H1 (cell line): ENCODE measurements around the gene DDX41. TPM values are rescaled to one million over a fixed set of nuclear protein-coding genes. Genes with fewer than 3 reads are reported as not detected.
A peak's percentile ranks its signal among the peaks of the same experiment; 100 is the strongest.

ENCODE experiments used
- CTCF ChIA-PET: fragments of 300-600 bp; sonication (Branson Sonifier 250); formaldehyde crosslinking; loops from one replicate; lab custom pipeline; 2021; ENCODE audit not compliant: partially characterized antibody; lab: Charles Lee
- POLR2A ChIA-PET: fragments of 300-600 bp; sonication (Branson Sonifier 250); formaldehyde crosslinking; loops from one replicate; lab custom pipeline; 2021; ENCODE audit warnings: inconsistent platforms; ENCODE audit not compliant: partially characterized antibody; lab: Charles Lee
- DNase-seq, 2 experiments: peaks; one replicate each; pipeline versions ENCODE4 v3.0.0 to v3.0.0-alpha.2; 2010 to 2022; ENCODE audit warnings: low spot score in 2 of 2, low read depth in 1 of 2, mixed read lengths in 1 of 2
- FAIRE-seq: peaks from 2 replicates; lab custom pipeline; 2011; peaks lifted over from hg19 to GRCh38; lab: Jason Lieb, UNC
- H2AFZ ChIP-seq: 2 replicates; pipeline ENCODE4 v1.8.1; 2012; ENCODE audit warnings: low read length, inconsistent platforms
- H2AK5ac ChIP-seq: 2 replicates; pipeline ENCODE4 v1.6.1; 2013; ENCODE audit warnings: low read depth, low read length
- H2BK120ac ChIP-seq: replicated peaks from 2 replicates; pipeline ENCODE3; 2013; ENCODE audit warnings: low read depth, low read length, inconsistent platforms
- H2BK12ac ChIP-seq: 2 replicates; pipeline ENCODE4 v1.6.1; 2013; ENCODE audit warnings: low read depth, low read length
- H2BK15ac ChIP-seq: 2 replicates; pipeline ENCODE4 v1.6.1; 2013; ENCODE audit warnings: low read length
- H2BK20ac ChIP-seq: 2 replicates; pipeline ENCODE4 v1.6.1; 2013; ENCODE audit warnings: low read length
- H2BK5ac ChIP-seq: 2 replicates; pipeline ENCODE4 v1.6.1; 2013; ENCODE audit warnings: low read depth, low read length
- H3K14ac ChIP-seq: 2 replicates; pipeline ENCODE4 v1.6.1; 2013; ENCODE audit warnings: inconsistent platforms; ENCODE audit not compliant: insufficient read length
- H3K18ac ChIP-seq: 2 replicates; pipeline ENCODE4 v1.6.1; 2013; ENCODE audit warnings: low read length; ENCODE audit errors: extremely low read depth
- H3K23ac ChIP-seq: 2 replicates; pipeline ENCODE4 v1.6.1; 2013; ENCODE audit warnings: inconsistent platforms; ENCODE audit not compliant: insufficient read length
- H3K23me2 ChIP-seq: 2 replicates; pipeline ENCODE4 v1.6.1; 2013; ENCODE audit warnings: low read depth, low read length
- H3K27ac ChIP-seq: 2 replicates; pipeline ENCODE4 v1.6.1; 2011; ENCODE audit warnings: low read depth, low read length, inconsistent platforms
- H3K27me3 ChIP-seq, 4 experiments: replicated peaks in 1 of 4; 1 replicate in 1 of 4; 2 replicates in 3 of 4; pipeline versions ENCODE4 v1.6.1 to v1.8.1; 2011 to 2013; ENCODE audit warnings: low read length in 3 of 4, mild to moderate bottlenecking in 3 of 4, inconsistent platforms in 2 of 4, mixed read lengths in 2 of 4, moderate library complexity in 1 of 4; ENCODE audit not compliant: control insufficient read depth in 3 of 4, insufficient read depth in 3 of 4; ENCODE audit errors: extremely low read depth in 1 of 4
- H3K36me3 ChIP-seq, 4 experiments: 2 replicates each; pipeline versions ENCODE4 v1.6.1 to v1.8.1; 2011 to 2013; ENCODE audit warnings: mild to moderate bottlenecking in 4 of 4, low read length in 3 of 4, moderate library complexity in 2 of 4, control low read depth in 1 of 4, inconsistent platforms in 1 of 4; ENCODE audit not compliant: insufficient read depth in 4 of 4, control insufficient read depth in 2 of 4
- H3K4ac ChIP-seq: replicated peaks from 2 replicates; pipeline ENCODE3; 2013; ENCODE audit warnings: low read length, low read depth, mixed read lengths, inconsistent platforms; ENCODE audit not compliant: insufficient read length
- H3K4me1 ChIP-seq, 4 experiments: replicated peaks in 1 of 4; 1 replicate in 1 of 4; 2 replicates in 3 of 4; pipeline versions ENCODE4 v1.6.1 to v1.8.1; 2011 to 2013; ENCODE audit warnings: low read length in 3 of 4, inconsistent platforms in 2 of 4, mixed read lengths in 1 of 4; ENCODE audit not compliant: insufficient read depth in 4 of 4, control insufficient read depth in 3 of 4
- H3K4me2 ChIP-seq, 2 experiments: 2 replicates each; pipeline versions ENCODE4 v1.6.1 to v1.8.1; 2011 to 2013; ENCODE audit warnings: low read depth in 2 of 2, low read length in 2 of 2, control low read depth in 1 of 2, inconsistent platforms in 1 of 2, mild to moderate bottlenecking in 1 of 2; ENCODE audit not compliant: insufficient read depth in 1 of 2
- H3K4me3 ChIP-seq, 4 experiments: fragments of 200-600, 300-600 bp in 1 of 4; sonication (generic), shearing (Covaris generic), sonication (Bioruptor Twin) in 1 of 4; 2 replicates each; pipeline versions ENCODE4 v1.5.1 to v1.8.1; 2011 to 2016; ENCODE audit warnings: low read length in 4 of 4, low read depth in 3 of 4, control low read depth in 2 of 4, inconsistent platforms in 2 of 4, mild to moderate bottlenecking in 2 of 4, mixed read lengths in 1 of 4, moderate library complexity in 1 of 4; ENCODE audit not compliant: insufficient read depth in 2 of 4; ENCODE audit errors: extremely low read depth in 1 of 4
- H3K56ac ChIP-seq: replicated peaks from 2 replicates; pipeline ENCODE3; 2013; ENCODE audit warnings: low read depth, mild to moderate bottlenecking, mixed read lengths, low read length, inconsistent platforms; ENCODE audit not compliant: insufficient read length
- H3K79me1 ChIP-seq: 2 replicates; pipeline ENCODE4 v1.6.1; 2013; ENCODE audit warnings: low read depth, low read length, control low read depth
- H3K79me2 ChIP-seq, 2 experiments: 2 replicates each; pipeline versions ENCODE4 v1.6.1 to v1.8.1; 2012 to 2013; ENCODE audit warnings: low read length in 2 of 2, mild to moderate bottlenecking in 2 of 2, inconsistent platforms in 1 of 2; ENCODE audit not compliant: insufficient read depth in 2 of 2, control insufficient read depth in 1 of 2
- H3K9ac ChIP-seq, 4 experiments: replicated peaks in 1 of 4; 1 replicate in 1 of 4; 2 replicates in 3 of 4; pipeline versions ENCODE4 v1.6.1 to v1.8.1; 2011 to 2013; ENCODE audit warnings: low read depth in 3 of 4, low read length in 3 of 4, control low read depth in 2 of 4, mild to moderate bottlenecking in 2 of 4, moderate library complexity in 2 of 4, inconsistent platforms in 1 of 4; ENCODE audit errors: extremely low read depth in 1 of 4
- H3K9me3 ChIP-seq, 2 experiments: 2 replicates each; pipeline versions ENCODE4 v1.6.1 to v1.8.1; 2012 to 2013; ENCODE audit warnings: mild to moderate bottlenecking in 2 of 2, moderate library complexity in 2 of 2, control low read depth in 1 of 2, inconsistent platforms in 1 of 2, low read depth in 1 of 2, low read length in 1 of 2, mixed read lengths in 1 of 2; ENCODE audit not compliant: insufficient read depth in 2 of 2
- H4K20me1 ChIP-seq, 2 experiments: replicated peaks in 1 of 2; 2 replicates each; pipeline versions ENCODE3 to v1.8.1; 2011 to 2013; ENCODE audit warnings: inconsistent platforms in 2 of 2, low read length in 2 of 2, mild to moderate bottlenecking in 1 of 2; ENCODE audit not compliant: insufficient read depth in 2 of 2, control insufficient read depth in 1 of 2
- H4K5ac ChIP-seq: 2 replicates; pipeline ENCODE4 v1.6.1; 2013; ENCODE audit warnings: low read length, low read depth, mixed read lengths, inconsistent platforms; ENCODE audit not compliant: insufficient read length
- H4K8ac ChIP-seq: 2 replicates; pipeline ENCODE4 v1.8.0; 2013; ENCODE audit warnings: mild to moderate bottlenecking, moderate library complexity, low read length, inconsistent platforms; ENCODE audit not compliant: insufficient read depth; ENCODE audit errors: extremely low read depth
- H4K91ac ChIP-seq: replicated peaks from 2 replicates; pipeline ENCODE3; 2013; ENCODE audit warnings: low read length, mixed read lengths, inconsistent platforms; ENCODE audit not compliant: insufficient read length
- ASH2L ChIP-seq: fragments of 200-600, 300-600 bp; sonication (generic); IDR thresholded peaks from one replicate; pipeline ENCODE4 v1.7.1; 2017; ENCODE audit warnings: low read length
- CHD1 ChIP-seq: IDR thresholded peaks from 2 replicates; pipeline ENCODE4 v1.6.1; 2012; ENCODE audit warnings: low read depth, low read length, improper control_type of control experiment
- EGR1 ChIP-seq: IDR thresholded peaks from 2 replicates; pipeline ENCODE4 v1.6.1; 2011; ENCODE audit warnings: low read depth, low read length, borderline replicate concordance
- HDAC2 ChIP-seq, 2 experiments: fragments of 300-600 bp in 1 of 2; sonication (generic) in 1 of 2; IDR thresholded peaks; 2 replicates each; pipeline ENCODE4 v1.6.1; 2011 to 2012; ENCODE audit warnings: low read depth in 2 of 2, low read length in 2 of 2, mild to moderate bottlenecking in 2 of 2, moderate library complexity in 2 of 2, borderline replicate concordance in 1 of 2, inconsistent platforms in 1 of 2
- MAX ChIP-seq: IDR thresholded peaks from 2 replicates; pipeline ENCODE4 v1.6.1; 2012; ENCODE audit warnings: inconsistent platforms
- POLR2AphosphoS5 ChIP-seq: IDR thresholded peaks from 2 replicates; pipeline ENCODE4 v1.6.1; 2011; ENCODE audit warnings: low read depth, low read length
- RBBP5 ChIP-seq: IDR thresholded peaks from 2 replicates; pipeline ENCODE4 v1.7.1; 2012; ENCODE audit warnings: low read depth, mild to moderate bottlenecking, inconsistent platforms, low read length, moderate library complexity, borderline replicate concordance
- RFX5 ChIP-seq: IDR thresholded peaks from 2 replicates; pipeline ENCODE4 v1.6.1; 2011; ENCODE audit warnings: low read depth, low read length, improper control_type of control experiment, borderline replicate concordance
- TAF1 ChIP-seq: IDR thresholded peaks from 2 replicates; pipeline ENCODE4 v1.6.1; 2011; ENCODE audit warnings: mild to moderate bottlenecking, low read depth, low read length
- WGBS, 2 experiments: shearing (Covaris generic) in 1 of 2; methylation state at CpG; one replicate each; pipeline versions ENCODE4 v1.1.6 to v1.1.7; 2013 to 2015; ENCODE audit warnings: low lambda C conversion rate in 2 of 2, mixed read lengths in 2 of 2, inconsistent platforms in 1 of 2, low coverage in 1 of 2, missing lambda C conversion rate in 1 of 2; ENCODE audit not compliant: insufficient replicate concordance in 2 of 2, insufficient coverage in 1 of 2, insufficient read length in 1 of 2; ENCODE audit errors: extremely low coverage in 1 of 2, missing lambda C conversion rate in 1 of 2; 5-methylcytosine and 5-hydroxymethylcytosine counted together
- polyA plus RNA-seq, 7 experiments: library from polyadenylated mRNA; depleted of rRNA in 3 of 7; stranded (reverse) in 5 of 7; unstranded in 2 of 7; fragments of >200 nt in 5 of 7; fragments of 200-250 nt in 2 of 7; gene quantifications; 1 replicate in 5 of 7; 2 replicates in 1 of 7; 4 replicates in 1 of 7; pipeline versions ENCODE4 v1.2.1 to v1.2.3, GENCODE V29; 2011 to 2013; ENCODE audit warnings: missing spikeins in 2 of 7, mixed read lengths in 2 of 7
- total RNA-seq: library from RNA; stranded (reverse); fragmentation: NEBNext Ultra II Directional; extraction: Animal tissue kit (Norgen Biotek cat#: 25700); gene quantifications from 2 replicates; pipeline ENCODE4 v1.2.1, GENCODE V29; 2021
- TF ChIP-seq, protein P1 (sequence below): IDR thresholded peaks from 2 replicates; pipeline ENCODE4 v1.6.1; 2011; ENCODE audit warnings: low read length, improper control_type of control experiment

The DDX41 gene
- total and polyA plus RNA-seq, 2 of the 8 experiments (the other 6 are each of a cell fraction or from before 2014, with no cell fraction given) = 102 to 135 TPM

GRCh38 chr5:177519463-177520235 lies 2.9 kb upstream of the DDX41 start:
- Histone ChIP-seq H3K23me2 (peaks cover 8% of the 10 kb centered on the region), H2BK120ac (no peak overlapping the region), H3K9ac (no peak overlapping the region), H2AFZ (no peak overlapping the region), H3K4me2 (no peak overlapping the region), H3K27ac (no peak overlapping the region), H2BK15ac (no peak overlapping the region), H3K56ac (no peak overlapping the region), H3K36me3 (peaks cover 23 to 43% (median 35%) of the 10 kb centered on the region in 4 experiments), H3K18ac (no peak overlapping the region), H3K14ac (no peak overlapping the region), H3K79me1 (peaks cover 3% of the 10 kb centered on the region; the same call in 1 of the 2 replicates), H3K4ac (no peak overlapping the region), H2AK5ac (no peak overlapping the region), H2BK12ac (no peak overlapping the region), H4K20me1 (peaks cover 0 to 7% of the 10 kb centered on the region in 2 experiments), H2BK20ac (no peak overlapping the region), H3K27me3 (no peaks in the 10 kb centered on the region), H3K23ac (no peak overlapping the region), H3K4me3 (no peak overlapping the region), H4K91ac (no peak overlapping the region), H3K9me3 (no peaks in the 10 kb centered on the region), H4K5ac (no peak overlapping the region), H3K4me1 (peaks cover 0 to 6% (median 5%) of the 10 kb centered on the region in 4 experiments; a peak in 5 of 7 replicates), H4K8ac (peak overlapping the region; percentile 48; the same call in 1 of the 2 replicates), H3K79me2 (peaks cover 0 to 9% of the 10 kb centered on the region in 2 experiments; a peak in 1 of 4 replicates), H2BK5ac (no peak overlapping the region)
- DNase-seq = no peak
- POLR2A ChIA-PET = interaction anchor here (0.6 to 5.0 kb wide), 6 partner anchors 10 to 49 kb away, joined by 3 to 11 read pairs (median 4); partner anchors contain the start of gene DOK3
- CTCF ChIA-PET = interaction anchor here (0.6 to 1.0 kb wide), 5 partner anchors 13 to 742 kb away, joined by 3 to 4 read pairs (median 3); no protein-coding TSS in a partner anchor
- 82% methylated on average over 13 of the region's 13 CpGs; no CpG with 5 or more reads in 1 of the 2 experiments for WGBS, 2 experiments
- no peak for FAIRE-seq
- no peak for TF ChIP-seq EGR1
- TF ChIP-seq POLR2AphosphoS5 = no peak
- no peak for TF ChIP-seq TAF1
- no peak for TF ChIP-seq CHD1
- TF ChIP-seq, protein P1, sequence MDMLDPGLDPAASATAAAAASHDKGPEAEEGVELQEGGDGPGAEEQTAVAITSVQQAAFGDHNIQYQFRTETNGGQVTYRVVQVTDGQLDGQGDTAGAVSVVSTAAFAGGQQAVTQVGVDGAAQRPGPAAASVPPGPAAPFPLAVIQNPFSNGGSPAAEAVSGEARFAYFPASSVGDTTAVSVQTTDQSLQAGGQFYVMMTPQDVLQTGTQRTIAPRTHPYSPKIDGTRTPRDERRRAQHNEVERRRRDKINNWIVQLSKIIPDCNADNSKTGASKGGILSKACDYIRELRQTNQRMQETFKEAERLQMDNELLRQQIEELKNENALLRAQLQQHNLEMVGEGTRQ = no peak
- no peak for TF ChIP-seq HDAC2 (IDR thresholded peaks at IDR 0.05; ENCODE audit: borderline replicate concordance in 1 of 2, low read depth in 2 of 2, low read length in 2 of 2)
- TF ChIP-seq RFX5 = no peak
- no peak for TF ChIP-seq RBBP5
- no peak for TF ChIP-seq MAX
- no peak for TF ChIP-seq ASH2L
